Epithelial cell of proximal tubule (primary cell): ENCODE results near the gene PRR23C. TPM values are rescaled to one million over a fixed set of nuclear protein-coding genes. Genes with fewer than 3 reads are reported as not detected.

ENCODE experiments used
- total RNA-seq: library from RNA; depleted of rRNA; stranded (reverse); fragments of >200 nt; gene quantifications from 2 replicates; pipeline ENCODE4 v1.2.3, GENCODE V29; 2015

The PRR23C gene
- total RNA-seq, 1 donor from 2014 or later, result not detected

Other genes starting within 250 kb of the PRR23C start
- 8.8 and 9.1 TPM in 2 replicates for gene PIK3CB, start 210.0 kb downstream of the PRR23C start, total RNA-seq
- 1.5 and 2.0 TPM in 2 replicates for gene FOXL2, start 97.8 kb downstream of the PRR23C start, total RNA-seq
- gene FOXL2NB, start 97.7 kb downstream of the PRR23C start, total RNA-seq, result 0.80 and 3.5 TPM in 2 replicates
- not detected in 2 replicates for gene PRR23A, start 38.6 kb downstream of the PRR23C start, total RNA-seq
- not detected in 2 replicates for gene PRR23B, start 24.0 kb downstream of the PRR23C start, total RNA-seq